ENCODE measurements around the gene FAM184A. TPM values are rescaled to one million over a fixed set of nuclear protein-coding genes. Genes with fewer than 3 reads are reported as not detected.

Gene FAM184A
- total RNA-seq, 1 donor from 2014 or later, result 3.4 TPM

DNA sequence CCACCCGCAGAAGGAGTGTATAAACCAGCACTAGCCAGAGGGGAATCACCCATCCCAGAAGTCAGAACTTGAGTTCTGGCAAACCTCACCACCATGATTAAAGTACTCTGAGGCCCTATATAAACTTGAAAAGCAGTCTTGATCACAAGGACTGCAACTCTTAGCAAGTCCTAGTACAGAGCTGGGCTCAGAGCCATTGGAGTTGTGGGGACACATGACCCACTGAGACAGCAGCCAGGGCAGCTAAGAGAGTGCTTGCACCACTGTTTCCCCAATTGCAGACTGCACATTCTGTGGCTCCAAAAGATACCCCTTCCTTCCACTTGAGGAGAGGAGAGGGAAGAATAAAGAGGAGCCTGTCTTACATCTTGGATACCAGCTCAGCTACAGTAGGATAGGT, 138.8 kb downstream of the FAM184A start:
- no peaks in the 10 kb centered on the region for H3K9me3 ChIP-seq
- peaks cover 8% of the 10 kb centered on the region for H3K4me1 ChIP-seq
- no peak for DNase-seq (ENCODE audit: extremely low spot score in 2 of 2)
- intact Hi-C loops (cut with DNase I), result no loop called here
- H3K27ac ChIP-seq, result no peak overlapping the region
- TF ChIP-seq POLR2AphosphoS5 (IDR thresholded peaks at IDR 0.05; ENCODE audit: insufficient read depth in 1 of 2, low read depth in 1 of 2), result no peak
- TF ChIP-seq, protein P1, sequence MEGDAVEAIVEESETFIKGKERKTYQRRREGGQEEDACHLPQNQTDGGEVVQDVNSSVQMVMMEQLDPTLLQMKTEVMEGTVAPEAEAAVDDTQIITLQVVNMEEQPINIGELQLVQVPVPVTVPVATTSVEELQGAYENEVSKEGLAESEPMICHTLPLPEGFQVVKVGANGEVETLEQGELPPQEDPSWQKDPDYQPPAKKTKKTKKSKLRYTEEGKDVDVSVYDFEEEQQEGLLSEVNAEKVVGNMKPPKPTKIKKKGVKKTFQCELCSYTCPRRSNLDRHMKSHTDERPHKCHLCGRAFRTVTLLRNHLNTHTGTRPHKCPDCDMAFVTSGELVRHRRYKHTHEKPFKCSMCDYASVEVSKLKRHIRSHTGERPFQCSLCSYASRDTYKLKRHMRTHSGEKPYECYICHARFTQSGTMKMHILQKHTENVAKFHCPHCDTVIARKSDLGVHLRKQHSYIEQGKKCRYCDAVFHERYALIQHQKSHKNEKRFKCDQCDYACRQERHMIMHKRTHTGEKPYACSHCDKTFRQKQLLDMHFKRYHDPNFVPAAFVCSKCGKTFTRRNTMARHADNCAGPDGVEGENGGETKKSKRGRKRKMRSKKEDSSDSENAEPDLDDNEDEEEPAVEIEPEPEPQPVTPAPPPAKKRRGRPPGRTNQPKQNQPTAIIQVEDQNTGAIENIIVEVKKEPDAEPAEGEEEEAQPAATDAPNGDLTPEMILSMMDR (IDR thresholded peaks at IDR 0.05), result no peak
- no peak for TF ChIP-seq POLR2A (IDR thresholded peaks at IDR 0.05)
- no peak overlapping the region for H3K4me3 ChIP-seq
- H3K36me3 ChIP-seq, result no peaks in the 10 kb centered on the region
- H3K27me3 ChIP-seq, result no peaks in the 10 kb centered on the region

DNA sequence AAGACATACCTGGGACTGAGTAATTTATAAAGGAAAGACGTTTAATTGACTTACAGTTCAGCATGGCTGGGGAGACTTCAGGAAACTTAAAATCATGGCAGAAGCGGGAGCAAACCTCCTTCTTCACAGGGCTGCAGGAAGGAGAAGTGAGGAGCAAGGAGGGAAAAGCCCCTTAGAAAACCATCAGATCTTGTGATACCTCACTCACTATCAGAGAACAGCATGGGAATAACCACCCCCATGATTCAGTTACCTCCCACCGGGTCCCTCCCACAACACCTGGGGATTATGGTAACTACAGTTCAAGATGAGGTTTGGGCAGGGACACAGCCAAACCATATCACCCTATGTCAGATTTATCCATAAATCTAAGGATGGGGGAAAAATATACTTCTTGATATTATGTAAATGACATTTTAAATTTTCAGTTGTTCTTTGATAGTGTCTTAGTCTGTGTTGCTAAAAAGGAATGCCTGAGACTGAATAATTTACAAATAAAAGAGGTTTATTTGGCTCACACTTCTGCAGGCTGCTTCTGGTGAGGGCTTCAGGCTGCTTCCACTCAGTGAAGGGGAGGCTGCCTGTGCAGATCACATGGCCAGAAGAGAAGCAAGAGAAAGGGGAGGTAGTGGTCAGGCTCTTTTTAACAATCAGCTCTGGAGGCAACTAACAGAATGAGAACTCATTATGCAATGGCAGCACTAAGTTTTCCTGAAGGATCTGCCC, 142.3 kb downstream of the FAM184A start:
- intact Hi-C loops (cut with DNase I), result no loop called here
- Histone ChIP-seq H3K27me3 (no peaks in the 10 kb centered on the region), H3K4me3 (no peak overlapping the region), H3K9me3 (no peaks in the 10 kb centered on the region), H3K36me3 (no peaks in the 10 kb centered on the region), H3K27ac (no peak overlapping the region), H3K4me1 (peaks cover 27% of the 10 kb centered on the region)
- TF ChIP-seq POLR2AphosphoS5 (IDR thresholded peaks at IDR 0.05; ENCODE audit: insufficient read depth in 1 of 2, low read depth in 1 of 2) (no peak), POLR2A (IDR thresholded peaks at IDR 0.05) (no peak)
- TF ChIP-seq, protein P1 (IDR thresholded peaks at IDR 0.05), result no peak
- DNase-seq (ENCODE audit: extremely low spot score in 2 of 2), result no peak

DNA sequence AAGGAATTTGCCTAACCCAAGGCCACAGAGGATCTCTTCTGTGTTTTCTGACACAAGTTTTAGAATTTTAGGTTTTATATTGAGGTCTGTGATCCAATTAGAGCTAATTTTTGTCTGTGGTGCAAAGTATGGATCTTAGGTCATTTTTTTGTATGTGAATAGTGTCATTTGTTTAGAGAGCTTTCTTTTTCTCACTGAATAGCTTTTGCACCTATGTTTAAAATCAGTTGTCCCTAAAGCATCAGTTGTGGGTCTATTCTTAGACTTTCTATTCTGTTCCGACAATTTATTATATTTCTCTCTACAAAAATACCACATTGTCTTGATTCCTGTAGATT, 143.2 kb downstream of the FAM184A start:
- H3K27ac ChIP-seq, result peak overlapping the region; percentile 89
- TF ChIP-seq POLR2AphosphoS5 (IDR thresholded peaks at IDR 0.05; ENCODE audit: insufficient read depth in 1 of 2, low read depth in 1 of 2) (no peak), POLR2A (IDR thresholded peaks at IDR 0.05) (no peak)
- TF ChIP-seq, protein P1 (IDR thresholded peaks at IDR 0.05), result no peak
- intact Hi-C loops (cut with DNase I), result no loop called here

DNA sequence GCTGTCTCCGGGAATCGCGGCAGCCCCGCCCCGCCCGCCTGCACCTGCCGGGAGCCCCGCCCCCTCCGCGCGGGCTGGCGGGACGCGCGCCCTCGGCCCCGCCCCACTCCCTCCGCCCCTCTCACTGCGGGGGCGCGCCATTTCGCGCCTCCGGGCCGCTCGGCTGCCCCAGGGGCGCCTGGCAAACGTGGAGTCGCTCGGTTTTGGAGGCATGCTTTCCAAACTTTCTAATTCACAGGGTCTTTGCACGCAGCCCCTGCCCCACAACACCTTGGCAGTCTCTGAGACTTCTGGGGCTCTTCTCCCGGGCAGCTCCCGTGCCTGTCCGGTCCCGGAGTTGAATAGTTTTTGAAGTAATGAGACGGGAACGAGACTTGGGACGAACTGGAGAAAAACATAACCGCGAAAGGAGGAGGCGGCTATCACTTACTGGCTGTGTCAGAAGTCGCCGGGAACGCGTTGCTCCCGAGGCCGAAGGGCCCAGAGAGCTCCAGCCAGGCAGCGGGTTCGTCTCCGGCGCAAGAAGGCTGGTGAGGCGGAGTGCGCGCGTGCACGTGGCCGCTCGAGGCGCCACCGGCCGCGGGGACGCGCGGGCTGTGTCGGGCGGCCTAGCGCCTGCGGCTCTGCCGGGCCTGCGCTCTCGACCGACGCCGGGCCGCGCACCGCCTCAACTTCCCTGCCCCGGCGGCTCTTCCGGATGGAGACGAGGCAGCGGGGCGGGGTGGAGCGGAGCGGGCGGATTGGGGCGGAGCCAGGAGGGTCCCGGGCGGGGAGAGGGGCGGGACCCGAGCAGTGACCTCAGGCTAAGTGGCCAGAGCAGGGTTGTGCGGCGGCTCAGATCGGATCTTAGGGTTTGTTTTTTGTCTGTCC, 143.8 kb downstream of the FAM184A start, which contains the start of gene MCM9:
Gene MCM9 (minus strand): TSS at position 699 of the 870 bp plus-strand sequence. CDS start 3,436 bp downstream, outside the sequence.
- no peak for DNase-seq (ENCODE audit: extremely low spot score in 2 of 2)
- TF ChIP-seq POLR2AphosphoS5 (IDR thresholded peaks at IDR 0.05; ENCODE audit: insufficient read depth in 1 of 2, low read depth in 1 of 2) (peak in 1 of 2 donors; percentile 56), POLR2A (IDR thresholded peaks at IDR 0.05) (peak in 1 of 2 donors; percentile 38)
- TF ChIP-seq, protein P1 (IDR thresholded peaks at IDR 0.05), result no peak
- Histone ChIP-seq H3K4me1 (peaks cover 27% of the 10 kb centered on the region), H3K4me3 (peak within 1 kb of the TSS; percentile 65 to 86), H3K27me3 (no peaks in the 10 kb centered on the region), H3K9me3 (no peaks in the 10 kb centered on the region), H3K36me3 (peaks cover 0 to 10% of the 10 kb centered on the region in 2 donors), H3K27ac (peak within 1 kb of the TSS; percentile 89)
- intact Hi-C loops (cut with DNase I), result no loop called here

More for the DNA sequence above, 143.2 kb downstream of the FAM184A start:
- Histone ChIP-seq H3K4me1 (peaks cover 27% of the 10 kb centered on the region), H3K4me3 (peak overlapping the region; percentile 65 to 86), H3K36me3 (peaks cover 0 to 7% of the 10 kb centered on the region in 2 donors), H3K27me3 (no peaks in the 10 kb centered on the region), H3K9me3 (no peaks in the 10 kb centered on the region)
- no peak for DNase-seq (ENCODE audit: extremely low spot score in 2 of 2)
